Kidney (tissue), 14 donors: ENCODE data around the gene ARID1B. TPM values are rescaled to one million over a fixed set of nuclear protein-coding genes. Genes with fewer than 3 reads are reported as not detected.

ENCODE experiments used
- DNase-seq, 5 donors: peaks; one replicate each; pipeline ENCODE4 v3.0.0-alpha.2; 2013 to 2020
- FAIRE-seq: peaks from 2 replicates; lab custom pipeline; 2012; peaks lifted over from hg19 to GRCh38; lab: Jason Lieb, UNC
- H3K27ac ChIP-seq, 2 donors: one replicate each; pipeline ENCODE4 v1.7.0; 2013; ENCODE audit warnings: low read depth in 2 of 2, low read length in 2 of 2, inconsistent platforms in 1 of 2
- H3K27me3 ChIP-seq: one replicate; pipeline ENCODE4 v1.7.1; 2013; ENCODE audit warnings: low read length, inconsistent platforms; ENCODE audit not compliant: control insufficient read depth, insufficient read depth
- H3K36me3 ChIP-seq, 3 donors: one replicate each; pipeline versions ENCODE4 v1.7.0 to v1.7.1; 2013; ENCODE audit warnings: low read length in 3 of 3, control low read depth in 1 of 3, inconsistent platforms in 1 of 3; ENCODE audit not compliant: insufficient read depth in 3 of 3, control insufficient read depth in 2 of 3
- H3K4me1 ChIP-seq, 3 donors: one replicate each; pipeline versions ENCODE4 v1.7.0 to v1.7.1; 2013; ENCODE audit warnings: low read length in 3 of 3, inconsistent platforms in 1 of 3, low read depth in 1 of 3; ENCODE audit not compliant: control insufficient read depth in 2 of 3, insufficient read depth in 2 of 3
- H3K4me3 ChIP-seq, 3 donors: one replicate each; pipeline versions ENCODE4 v1.7.0 to v1.8.1; 2013; ENCODE audit warnings: low read length in 3 of 3, control low read depth in 1 of 3, inconsistent platforms in 1 of 3
- H3K9ac ChIP-seq, 3 donors: one replicate each; pipeline versions ENCODE4 v1.7.0 to v1.7.1; 2013; ENCODE audit warnings: low read length in 3 of 3, control low read depth in 1 of 3, inconsistent platforms in 1 of 3
- H3K9me3 ChIP-seq, 3 donors: one replicate each; pipeline versions ENCODE4 v1.7.0 to v1.7.1; 2013; ENCODE audit warnings: low read length in 3 of 3, control low read depth in 1 of 3, inconsistent platforms in 1 of 3; ENCODE audit not compliant: control insufficient read depth in 2 of 3, insufficient read depth in 1 of 3
- intact Hi-C: fragments of 100-400 bp; cut with DNase I; formaldehyde crosslinking; loops from one replicate; pipeline ENCODE4 v1.11.1; 2022
- polyA plus RNA-seq: library from polyadenylated mRNA; stranded (reverse); fragments of 350-450 nt; fragmentation: Illumina TruSeq; extraction: RNeasy Lipid Tissue Mini Kit (QIAGEN cat#74804); gene quantifications from one replicate; pipeline ENCODE4 v1.2.3, GENCODE V29; 2014; ENCODE audit warnings: low read depth, low replicate concordance; ENCODE audit not compliant: insufficient read depth
- total RNA-seq: library from RNA; stranded (reverse); fragmentation: NEBNext Ultra II Directional; extraction: Animal tissue kit (Norgen Biotek cat#: 25700); gene quantifications from one replicate; pipeline ENCODE4 v1.2.1, GENCODE V29; 2021
- TF ChIP-seq, protein P1 (sequence below): IDR thresholded peaks from 3 replicates; pipeline ENCODE4 v1.5.1; 2012; ENCODE audit warnings: mild to moderate bottlenecking, moderate library complexity, borderline replicate concordance; ENCODE audit not compliant: insufficient read depth; ENCODE audit errors: extremely low read depth
- donor health status: control.
- donor health status: control.
- donor health status: control.
- donor health status: control.
- donor health status: control.
- donor health status: DM: yes; HTN: yes; CAD: no.
- donor health status: Normal renal cell carcinoma (clear cell type).

Gene ARID1B
- total and polyA plus RNA-seq, 2 donors from 2014 or later = 16.4 to 110 TPM

DNA sequence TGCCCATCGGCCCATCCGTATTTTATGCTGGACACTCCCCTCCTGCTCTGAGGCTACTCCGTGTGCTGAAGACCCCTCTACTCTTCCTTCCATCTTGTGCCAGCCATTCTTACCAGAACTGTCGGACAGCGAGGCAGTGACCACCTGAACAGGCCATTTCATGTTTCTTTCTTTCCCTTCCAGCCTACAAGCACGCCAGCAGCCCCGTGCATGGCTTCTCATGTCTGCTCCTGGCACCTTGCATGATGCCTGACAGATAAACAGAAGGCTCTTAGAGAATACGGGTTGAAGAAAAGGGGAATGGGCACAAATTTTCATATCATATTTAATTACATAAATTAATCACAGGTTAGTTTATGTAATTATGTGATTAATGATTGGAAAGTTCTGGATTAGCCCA is 95.7 kb downstream of the ARID1B start:
- Histone ChIP-seq H3K4me1 (peaks cover 0 to 12% (median 0%) of the 10 kb centered on the region in 3 donors), H3K36me3 (no peaks in the 10 kb centered on the region), H3K27ac (no peak overlapping the region), H3K4me3 (no peak overlapping the region), H3K27me3 (no peaks in the 10 kb centered on the region), H3K9me3 (no peaks in the 10 kb centered on the region), H3K9ac (no peak overlapping the region)
- DNase-seq = no peak
- FAIRE-seq = no peak
- TF ChIP-seq, protein P1, sequence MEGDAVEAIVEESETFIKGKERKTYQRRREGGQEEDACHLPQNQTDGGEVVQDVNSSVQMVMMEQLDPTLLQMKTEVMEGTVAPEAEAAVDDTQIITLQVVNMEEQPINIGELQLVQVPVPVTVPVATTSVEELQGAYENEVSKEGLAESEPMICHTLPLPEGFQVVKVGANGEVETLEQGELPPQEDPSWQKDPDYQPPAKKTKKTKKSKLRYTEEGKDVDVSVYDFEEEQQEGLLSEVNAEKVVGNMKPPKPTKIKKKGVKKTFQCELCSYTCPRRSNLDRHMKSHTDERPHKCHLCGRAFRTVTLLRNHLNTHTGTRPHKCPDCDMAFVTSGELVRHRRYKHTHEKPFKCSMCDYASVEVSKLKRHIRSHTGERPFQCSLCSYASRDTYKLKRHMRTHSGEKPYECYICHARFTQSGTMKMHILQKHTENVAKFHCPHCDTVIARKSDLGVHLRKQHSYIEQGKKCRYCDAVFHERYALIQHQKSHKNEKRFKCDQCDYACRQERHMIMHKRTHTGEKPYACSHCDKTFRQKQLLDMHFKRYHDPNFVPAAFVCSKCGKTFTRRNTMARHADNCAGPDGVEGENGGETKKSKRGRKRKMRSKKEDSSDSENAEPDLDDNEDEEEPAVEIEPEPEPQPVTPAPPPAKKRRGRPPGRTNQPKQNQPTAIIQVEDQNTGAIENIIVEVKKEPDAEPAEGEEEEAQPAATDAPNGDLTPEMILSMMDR = no peak
- intact Hi-C loops = no loop called here

DNA sequence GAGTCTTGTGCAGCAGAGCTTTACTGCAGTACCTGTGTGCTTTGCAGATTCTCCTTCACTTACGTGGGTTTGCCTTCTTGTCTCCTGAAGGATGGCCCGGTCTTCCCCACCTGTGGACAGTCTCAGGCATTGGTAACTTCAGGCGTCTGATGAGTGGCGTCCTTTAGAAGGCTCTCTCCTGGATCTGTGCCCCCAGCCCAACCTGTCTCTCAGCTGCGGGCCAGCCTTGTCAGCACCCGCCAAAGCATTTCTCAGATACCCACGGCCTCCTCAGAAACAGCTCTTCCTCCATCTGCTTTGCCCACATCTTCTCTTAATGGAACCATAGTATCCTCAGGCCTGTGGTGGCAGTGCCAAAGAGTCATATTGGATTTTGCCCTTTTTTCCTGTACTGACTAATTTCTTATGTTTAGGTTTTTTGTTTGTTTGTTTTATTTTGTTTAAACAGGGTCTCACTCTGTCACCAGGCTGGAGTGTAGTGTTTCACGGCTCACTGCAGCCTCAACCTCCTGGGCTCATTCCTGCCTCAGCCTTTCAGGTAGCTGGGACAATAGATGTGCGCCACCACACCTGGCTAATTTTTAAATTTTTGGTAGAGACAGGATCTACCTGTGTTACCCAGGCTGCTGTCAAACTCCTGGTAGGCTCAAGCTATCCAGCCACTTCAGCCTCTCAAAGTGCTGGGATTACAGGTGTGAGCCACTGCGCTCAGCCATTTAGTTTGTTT is 96.6 kb downstream of the ARID1B start:
- intact Hi-C loops = no loop called here
- Histone ChIP-seq H3K9ac (no peak overlapping the region), H3K27ac (no peak overlapping the region), H3K4me1 (peaks cover 0 to 14% (median 0%) of the 10 kb centered on the region in 3 donors), H3K36me3 (no peaks in the 10 kb centered on the region), H3K4me3 (no peak overlapping the region), H3K9me3 (no peaks in the 10 kb centered on the region), H3K27me3 (no peaks in the 10 kb centered on the region)
- DNase-seq (no peak), FAIRE-seq (no peak)
- TF ChIP-seq, protein P1 = no peak

DNA sequence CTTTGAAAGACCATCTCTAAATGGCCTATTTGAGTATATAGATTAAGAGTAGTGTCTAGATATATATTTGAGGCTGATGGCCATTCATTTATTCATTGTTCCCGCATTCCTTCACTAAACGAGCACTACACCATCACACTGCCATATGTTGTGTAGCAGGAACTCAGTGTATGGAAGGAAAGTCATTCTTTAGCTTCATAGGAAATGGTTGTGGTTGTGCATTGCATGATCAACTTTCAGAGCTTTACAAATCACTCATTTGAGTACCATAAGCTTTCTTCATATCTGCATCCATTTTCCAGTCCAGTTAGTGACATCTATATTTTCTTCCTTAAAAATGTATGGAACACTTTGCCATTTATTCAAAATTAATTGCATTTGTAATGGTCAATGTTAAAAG is 97.9 kb downstream of the ARID1B start:
- no peaks in the 10 kb centered on the region for H3K27me3 ChIP-seq
- no peaks in the 10 kb centered on the region for H3K36me3 ChIP-seq
- TF ChIP-seq, protein P1 = no peak
- no peaks in the 10 kb centered on the region for H3K9me3 ChIP-seq
- intact Hi-C loops = no loop called here
- no peak for FAIRE-seq
- no peak for DNase-seq
- H3K4me3 ChIP-seq = no peak overlapping the region
- H3K9ac ChIP-seq = no peak overlapping the region
- peaks cover 2 to 14% (median 10%) of the 10 kb centered on the region in 3 donors for H3K4me1 ChIP-seq
- no peak overlapping the region for H3K27ac ChIP-seq
